ENCODE results near the gene TBRG4.

DNA sequence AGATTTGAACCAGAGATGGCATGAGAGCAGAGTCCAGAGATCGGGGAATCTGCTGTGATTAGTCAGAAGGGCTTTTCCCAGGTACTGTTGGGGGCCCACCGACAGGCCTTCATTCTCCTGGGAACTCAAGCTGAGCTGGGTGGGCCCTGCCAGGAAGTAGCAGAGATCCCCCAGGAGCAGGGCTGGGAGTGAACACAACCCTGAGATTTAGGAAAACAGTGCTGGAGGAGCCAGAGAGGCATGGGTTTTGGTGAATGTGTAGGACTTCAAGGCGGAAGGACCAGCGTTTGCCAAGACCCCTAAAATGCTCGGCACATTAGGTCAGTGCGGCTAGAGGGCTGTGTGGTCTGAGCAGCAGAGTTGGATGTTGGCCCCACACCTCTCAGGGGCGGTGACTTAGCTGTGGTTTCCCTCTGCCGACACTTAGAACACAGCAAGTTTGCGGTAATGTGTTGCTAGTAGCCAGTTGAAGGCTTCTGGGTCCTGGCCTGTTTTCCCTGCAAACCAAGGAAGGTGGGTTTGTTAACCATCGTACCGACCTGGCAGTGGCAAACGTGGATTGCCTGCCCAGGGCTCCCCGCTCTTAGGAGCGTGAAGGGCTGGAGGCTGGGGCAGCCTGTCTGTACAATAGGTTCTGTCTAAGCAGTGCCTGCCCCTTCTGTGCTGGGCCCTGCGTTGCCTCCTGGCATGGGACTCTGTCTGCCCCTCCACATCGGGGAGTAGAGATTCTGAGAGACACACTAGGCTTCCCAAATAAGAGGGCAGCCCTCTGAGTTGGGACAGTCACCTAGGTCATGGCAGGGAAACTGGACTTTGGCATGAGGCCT lies 36.8 kb downstream of the TBRG4 start:
- TF ChIP-seq, protein P1, sequence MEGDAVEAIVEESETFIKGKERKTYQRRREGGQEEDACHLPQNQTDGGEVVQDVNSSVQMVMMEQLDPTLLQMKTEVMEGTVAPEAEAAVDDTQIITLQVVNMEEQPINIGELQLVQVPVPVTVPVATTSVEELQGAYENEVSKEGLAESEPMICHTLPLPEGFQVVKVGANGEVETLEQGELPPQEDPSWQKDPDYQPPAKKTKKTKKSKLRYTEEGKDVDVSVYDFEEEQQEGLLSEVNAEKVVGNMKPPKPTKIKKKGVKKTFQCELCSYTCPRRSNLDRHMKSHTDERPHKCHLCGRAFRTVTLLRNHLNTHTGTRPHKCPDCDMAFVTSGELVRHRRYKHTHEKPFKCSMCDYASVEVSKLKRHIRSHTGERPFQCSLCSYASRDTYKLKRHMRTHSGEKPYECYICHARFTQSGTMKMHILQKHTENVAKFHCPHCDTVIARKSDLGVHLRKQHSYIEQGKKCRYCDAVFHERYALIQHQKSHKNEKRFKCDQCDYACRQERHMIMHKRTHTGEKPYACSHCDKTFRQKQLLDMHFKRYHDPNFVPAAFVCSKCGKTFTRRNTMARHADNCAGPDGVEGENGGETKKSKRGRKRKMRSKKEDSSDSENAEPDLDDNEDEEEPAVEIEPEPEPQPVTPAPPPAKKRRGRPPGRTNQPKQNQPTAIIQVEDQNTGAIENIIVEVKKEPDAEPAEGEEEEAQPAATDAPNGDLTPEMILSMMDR (IDR thresholded peaks at IDR 0.05 in 8 of 11, conservative IDR thresholded peaks at IDR 0.05 in 3 of 11) = no peak
- TF ChIP-seq POLR2A (IDR thresholded peaks at IDR 0.05) (no peak), POLR2AphosphoS5 (IDR thresholded peaks at IDR 0.05) (no peak)

All from spleen (tissue), 7 donors.